Left lobe of liver (tissue), 2 donors: ENCODE data around the gene ITCH. TPM values are rescaled to one million over a fixed set of nuclear protein-coding genes. Genes with fewer than 3 reads are reported as not detected.
"Not testable (repeated sequence)": the region's sequence is repeated elsewhere in the genome, so short reads cannot be mapped to it uniquely, and the experiment has no call there.

ENCODE experiments used
- ATAC-seq: fragments of 200-7000 bp; cut with Tn5 transposase; one replicate; pipeline ENCODE4 v1.9.1; 2020; ENCODE audit warnings: mild to moderate bottlenecking, moderate library complexity
- DNase-seq: peaks from one replicate; pipeline ENCODE4 v3.0.0-alpha.2; 2020; ENCODE audit warnings: low spot score
- total RNA-seq: library from RNA; stranded (reverse); gene quantifications from one replicate; pipeline ENCODE4 v1.2.1, GENCODE V29; 2021
- donor health status: DM: no; HTN: no; CAD: no; lungs with moderate emphysema.
- donor health status: DM: no; HTN: yes; CAD: no.

Gene ITCH
- total RNA-seq, 1 donor from 2014 or later, result 45.6 TPM

- ATAC-seq (no peak), DNase-seq (no peak)
Observed at GRCh38 chr20:34449674-34450592, 86.9 kb downstream of the ITCH start.

GRCh38 chr20:34452281-34452982 is 89.4 kb downstream of the ITCH start:
- peak; percentile 14 for ATAC-seq
- DNase-seq, result no peak

GRCh38 chr20:34458631-34459030 is 95.6 kb downstream of the ITCH start:
- ATAC-seq (peak; percentile 35), DNase-seq (no peak)

- ATAC-seq (peak; percentile 58), DNase-seq (no peak)
Observed at GRCh38 chr20:34459209-34459897, 96.3 kb downstream of the ITCH start.

GRCh38 chr20:34461779-34462087 is 98.7 kb downstream of the ITCH start:
- ATAC-seq, result peak; percentile 53
- no peak for DNase-seq

GRCh38 chr20:34468951-34469350 is 105.9 kb downstream of the ITCH start:
- ATAC-seq (peak; percentile 20), DNase-seq (no peak)

GRCh38 chr20:34472246-34472925 is 109.3 kb downstream of the ITCH start:
- ATAC-seq (no peak), DNase-seq (no peak)

- ATAC-seq (peak; percentile 41), DNase-seq (no peak)
Observed at GRCh38 chr20:34473262-34473883, 110.3 kb downstream of the ITCH start.

- ATAC-seq (peak; percentile 98), DNase-seq (peak; percentile 67)
Observed at GRCh38 chr20:34475979-34476736, 113.1 kb downstream of the ITCH start.

- ATAC-seq (no peak), DNase-seq (no peak)
Observed at GRCh38 chr20:34479627-34480026, 116.6 kb downstream of the ITCH start.

- ATAC-seq, DNase-seq: not testable (repeated sequence)
Observed at GRCh38 chr20:34482154-34482553, 119.1 kb downstream of the ITCH start.

GRCh38 chr20:34483585-34484220 is 120.6 kb downstream of the ITCH start:
- not testable (repeated sequence) for DNase-seq, ATAC-seq

GRCh38 chr20:34485068-34485634 is 122.1 kb downstream of the ITCH start:
- ATAC-seq, result no peak
- DNase-seq, result no peak

GRCh38 chr20:34491226-34491931 is 128.3 kb downstream of the ITCH start:
- no peak for DNase-seq
- no peak for ATAC-seq

GRCh38 chr20:34491932-34492509 is 128.9 kb downstream of the ITCH start:
- ATAC-seq, result no peak
- DNase-seq, result no peak

- peak; percentile 15 for ATAC-seq
- no peak for DNase-seq
Observed at GRCh38 chr20:34493646-34494045, 130.6 kb downstream of the ITCH start.

- ATAC-seq (peak; percentile 83), DNase-seq (no peak)
Observed at GRCh38 chr20:34495307-34495706, 132.2 kb downstream of the ITCH start.

- ATAC-seq, result no peak
Observed at GRCh38 chr20:34495916-34496315, 132.8 kb downstream of the ITCH start.

More at GRCh38 chr20:34495916-34496315, 132.8 kb downstream of the ITCH start:
- DNase-seq, result no peak
